ENCODE measurements around the gene IL13RA2.
A peak's percentile ranks its signal among the peaks of the same experiment; 100 is the strongest.

Gene IL13RA2, protein sequence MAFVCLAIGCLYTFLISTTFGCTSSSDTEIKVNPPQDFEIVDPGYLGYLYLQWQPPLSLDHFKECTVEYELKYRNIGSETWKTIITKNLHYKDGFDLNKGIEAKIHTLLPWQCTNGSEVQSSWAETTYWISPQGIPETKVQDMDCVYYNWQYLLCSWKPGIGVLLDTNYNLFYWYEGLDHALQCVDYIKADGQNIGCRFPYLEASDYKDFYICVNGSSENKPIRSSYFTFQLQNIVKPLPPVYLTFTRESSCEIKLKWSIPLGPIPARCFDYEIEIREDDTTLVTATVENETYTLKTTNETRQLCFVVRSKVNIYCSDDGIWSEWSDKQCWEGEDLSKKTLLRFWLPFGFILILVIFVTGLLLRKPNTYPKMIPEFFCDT

DNA sequence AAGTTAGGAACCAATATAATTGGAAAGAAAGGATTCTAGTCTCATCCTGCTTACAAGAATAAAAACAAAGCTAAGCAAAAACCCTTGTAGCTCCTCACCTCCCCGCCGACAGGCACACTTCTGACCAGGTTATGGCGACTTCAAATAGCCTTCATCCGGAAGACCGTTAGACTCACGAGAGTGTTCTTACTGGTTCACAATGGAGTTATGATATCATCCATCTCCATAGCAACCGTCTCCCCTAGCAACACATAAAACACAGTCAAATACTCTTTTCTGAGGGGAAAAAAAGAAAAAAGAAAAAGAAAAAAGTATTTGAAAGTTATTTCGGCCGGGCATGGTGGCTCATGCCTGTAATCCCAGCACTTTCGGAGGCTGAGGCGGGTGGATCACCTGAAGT is at the start of gene IL13RA2:
TSS of gene IL13RA2 (minus strand) at position 162 of the 400 bp plus-strand sequence. CDS start 347 bp downstream, outside the sequence.
- TF ChIP-seq, protein P1, sequence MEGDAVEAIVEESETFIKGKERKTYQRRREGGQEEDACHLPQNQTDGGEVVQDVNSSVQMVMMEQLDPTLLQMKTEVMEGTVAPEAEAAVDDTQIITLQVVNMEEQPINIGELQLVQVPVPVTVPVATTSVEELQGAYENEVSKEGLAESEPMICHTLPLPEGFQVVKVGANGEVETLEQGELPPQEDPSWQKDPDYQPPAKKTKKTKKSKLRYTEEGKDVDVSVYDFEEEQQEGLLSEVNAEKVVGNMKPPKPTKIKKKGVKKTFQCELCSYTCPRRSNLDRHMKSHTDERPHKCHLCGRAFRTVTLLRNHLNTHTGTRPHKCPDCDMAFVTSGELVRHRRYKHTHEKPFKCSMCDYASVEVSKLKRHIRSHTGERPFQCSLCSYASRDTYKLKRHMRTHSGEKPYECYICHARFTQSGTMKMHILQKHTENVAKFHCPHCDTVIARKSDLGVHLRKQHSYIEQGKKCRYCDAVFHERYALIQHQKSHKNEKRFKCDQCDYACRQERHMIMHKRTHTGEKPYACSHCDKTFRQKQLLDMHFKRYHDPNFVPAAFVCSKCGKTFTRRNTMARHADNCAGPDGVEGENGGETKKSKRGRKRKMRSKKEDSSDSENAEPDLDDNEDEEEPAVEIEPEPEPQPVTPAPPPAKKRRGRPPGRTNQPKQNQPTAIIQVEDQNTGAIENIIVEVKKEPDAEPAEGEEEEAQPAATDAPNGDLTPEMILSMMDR (IDR thresholded peaks at IDR 0.05; ENCODE audit: insufficient read depth, low read depth, low read length, missing control alignments), result no peak
- no peak within 1 kb of the TSS for H3K4me3 ChIP-seq (ENCODE audit: low read length)
- DNase-seq (ENCODE audit: low read depth), result no peak

- no peak overlapping the region for H3K4me3 ChIP-seq (ENCODE audit: low read length)
- TF ChIP-seq, protein P1 (IDR thresholded peaks at IDR 0.05; ENCODE audit: insufficient read depth, low read depth, low read length, missing control alignments), result no peak
- peak; percentile 49 for DNase-seq (ENCODE audit: low read depth)
Observed at GRCh38 chrX:115065304-115065703, 47.9 kb upstream of the IL13RA2 start.

DNA sequence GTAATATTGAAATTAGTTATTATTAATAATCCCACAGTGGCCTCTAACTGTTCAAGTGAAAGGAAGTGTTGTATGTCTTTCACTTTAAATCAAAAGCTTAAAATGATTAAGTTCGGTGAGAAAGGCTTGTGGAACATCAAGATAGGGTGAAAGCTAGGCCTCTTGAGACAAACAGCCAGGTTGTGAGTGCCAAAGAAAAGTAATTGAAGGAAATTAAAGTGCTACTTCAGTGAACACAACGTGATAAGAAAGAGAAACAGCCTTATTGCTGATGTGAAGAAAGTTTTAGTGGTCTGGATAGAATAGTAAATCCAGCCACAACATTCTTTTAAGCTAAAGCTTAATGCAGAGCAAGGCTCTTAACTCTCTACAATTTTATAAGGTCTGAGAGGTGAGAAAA is 42.6 kb upstream of the IL13RA2 start:
- DNase-seq (ENCODE audit: low read depth), result no peak
- TF ChIP-seq, protein P1 (IDR thresholded peaks at IDR 0.05; ENCODE audit: insufficient read depth, low read depth, low read length, missing control alignments), result no peak
- no peak overlapping the region for H3K4me3 ChIP-seq (ENCODE audit: low read length)

DNA sequence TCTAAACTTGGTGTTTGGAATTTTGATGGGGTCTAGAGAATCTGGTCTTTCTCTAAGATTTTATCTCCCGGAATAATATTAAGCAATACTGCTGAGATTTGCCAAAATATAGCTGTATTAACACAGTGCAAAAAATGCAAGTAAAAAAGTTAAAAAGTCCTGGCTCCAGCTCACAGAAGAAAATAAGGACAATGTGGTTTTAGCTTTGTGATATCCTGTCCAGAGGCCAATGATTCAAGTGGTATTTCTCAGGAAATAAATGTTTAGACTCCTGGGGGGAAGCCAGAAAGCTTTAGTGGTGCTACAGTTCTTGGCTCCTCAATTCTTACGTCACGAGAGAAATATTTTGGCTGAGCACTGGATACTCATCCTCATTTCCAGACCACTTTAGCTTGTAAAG is 40.9 kb upstream of the IL13RA2 start:
- H3K4me3 ChIP-seq (ENCODE audit: low read length), result no peak overlapping the region
- TF ChIP-seq, protein P1 (IDR thresholded peaks at IDR 0.05; ENCODE audit: insufficient read depth, low read depth, low read length, missing control alignments), result no peak
- peak; percentile 10 for DNase-seq (ENCODE audit: low read depth)

DNA sequence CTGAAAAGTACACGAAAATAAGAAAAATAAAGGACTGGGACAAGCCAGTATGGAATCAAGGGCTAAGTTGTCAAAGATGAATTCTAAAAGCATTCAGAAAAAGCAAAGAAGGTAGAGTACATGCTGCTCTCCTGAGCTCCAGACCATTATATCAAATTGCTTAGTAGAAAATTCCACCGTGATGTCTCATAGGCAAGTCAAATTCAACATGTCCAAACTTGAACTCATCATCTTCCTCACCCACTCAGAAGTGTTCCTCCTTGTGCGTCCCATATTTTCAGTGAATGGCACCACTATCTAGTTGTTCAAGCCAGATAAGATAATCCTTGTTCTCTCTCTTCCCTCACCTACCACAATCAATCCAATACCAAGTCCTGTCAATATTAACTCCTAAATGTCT is 37.5 kb upstream of the IL13RA2 start:
- no peak overlapping the region for H3K4me3 ChIP-seq (ENCODE audit: low read length)
- TF ChIP-seq, protein P1 (IDR thresholded peaks at IDR 0.05; ENCODE audit: insufficient read depth, low read depth, low read length, missing control alignments), result no peak
- DNase-seq (ENCODE audit: low read depth), result peak; percentile 58

DNA sequence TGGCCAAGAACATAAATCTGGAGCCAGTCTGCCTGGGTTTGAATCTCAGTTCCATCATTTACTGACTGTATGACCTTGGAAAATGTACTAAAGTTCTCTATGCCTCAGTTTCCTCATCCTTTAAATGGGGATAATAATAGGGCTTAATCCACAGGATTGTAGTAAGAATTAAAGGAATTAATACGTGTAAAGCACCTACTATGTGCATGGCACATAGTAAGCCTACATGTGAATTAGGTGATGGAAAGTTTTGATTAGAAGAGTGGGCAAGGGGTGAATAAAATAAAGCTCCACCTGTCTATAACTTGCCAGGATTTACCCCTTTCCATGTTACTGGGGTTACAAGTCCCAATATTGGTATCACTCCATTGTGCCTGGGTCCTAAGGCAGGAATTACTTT is 35.8 kb upstream of the IL13RA2 start:
- H3K4me3 ChIP-seq (ENCODE audit: low read length), result no peak overlapping the region
- DNase-seq (ENCODE audit: low read depth), result no peak
- TF ChIP-seq, protein P1 (IDR thresholded peaks at IDR 0.05; ENCODE audit: insufficient read depth, low read depth, low read length, missing control alignments), result no peak

GRCh38 chrX:115047715-115048114 is 30.3 kb upstream of the IL13RA2 start:
- TF ChIP-seq, protein P1 (IDR thresholded peaks at IDR 0.05; ENCODE audit: insufficient read depth, low read depth, low read length, missing control alignments), result no peak
- no peak for DNase-seq (ENCODE audit: low read depth)
- H3K4me3 ChIP-seq (ENCODE audit: low read length), result no peak overlapping the region
